ENCODE results near the gene MAST4.

DNA sequence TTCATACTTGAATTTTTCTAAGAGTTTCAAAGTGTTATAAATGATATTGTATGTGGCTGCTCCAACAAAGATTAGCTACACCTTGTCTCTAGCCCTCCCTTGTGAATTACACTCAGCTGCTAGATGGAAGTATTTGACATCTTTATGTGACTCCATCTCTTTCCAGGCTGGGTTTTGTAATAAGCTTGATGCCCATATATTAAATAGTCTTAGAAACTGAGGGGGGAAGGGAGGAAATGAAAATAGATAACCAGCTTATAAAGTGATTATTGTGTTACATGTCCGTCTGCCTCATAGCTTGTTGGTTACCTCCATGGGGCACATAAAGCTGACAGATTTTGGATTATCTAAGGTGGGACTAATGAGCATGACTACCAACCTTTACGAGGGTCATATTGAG, 537.0 kb downstream of the MAST4 start:
- TF ChIP-seq, protein P1, sequence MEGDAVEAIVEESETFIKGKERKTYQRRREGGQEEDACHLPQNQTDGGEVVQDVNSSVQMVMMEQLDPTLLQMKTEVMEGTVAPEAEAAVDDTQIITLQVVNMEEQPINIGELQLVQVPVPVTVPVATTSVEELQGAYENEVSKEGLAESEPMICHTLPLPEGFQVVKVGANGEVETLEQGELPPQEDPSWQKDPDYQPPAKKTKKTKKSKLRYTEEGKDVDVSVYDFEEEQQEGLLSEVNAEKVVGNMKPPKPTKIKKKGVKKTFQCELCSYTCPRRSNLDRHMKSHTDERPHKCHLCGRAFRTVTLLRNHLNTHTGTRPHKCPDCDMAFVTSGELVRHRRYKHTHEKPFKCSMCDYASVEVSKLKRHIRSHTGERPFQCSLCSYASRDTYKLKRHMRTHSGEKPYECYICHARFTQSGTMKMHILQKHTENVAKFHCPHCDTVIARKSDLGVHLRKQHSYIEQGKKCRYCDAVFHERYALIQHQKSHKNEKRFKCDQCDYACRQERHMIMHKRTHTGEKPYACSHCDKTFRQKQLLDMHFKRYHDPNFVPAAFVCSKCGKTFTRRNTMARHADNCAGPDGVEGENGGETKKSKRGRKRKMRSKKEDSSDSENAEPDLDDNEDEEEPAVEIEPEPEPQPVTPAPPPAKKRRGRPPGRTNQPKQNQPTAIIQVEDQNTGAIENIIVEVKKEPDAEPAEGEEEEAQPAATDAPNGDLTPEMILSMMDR (IDR thresholded peaks at IDR 0.05): no peak
- no peak for TF ChIP-seq EP300 (IDR thresholded peaks at IDR 0.05)

All from tibial nerve (tissue), 4 donors.